Neural crest cell (in vitro differentiated cells): ENCODE measurements around the gene ZNF414. TPM values are rescaled to one million over a fixed set of nuclear protein-coding genes. Genes with fewer than 3 reads are reported as not detected.
A peak's percentile ranks its signal among the peaks of the same experiment; 100 is the strongest.

Source experiments
- DNase-seq: peaks from one replicate; pipeline ENCODE4 v3.0.0; 2021; ENCODE audit warnings: low read depth, mixed read lengths, low spot score
- H3K27ac Mint-ChIP-seq: one replicate; pipeline ENCODE4 v1.8.0; 2021; ENCODE audit warnings: mild to moderate bottlenecking, mixed read lengths; ENCODE audit not compliant: unreplicated experiment
- H3K27me3 Mint-ChIP-seq: 2 replicates; pipeline ENCODE4 v1.8.0; 2021; ENCODE audit warnings: low read depth, mild to moderate bottlenecking, mixed read lengths
- H3K36me3 Mint-ChIP-seq: 2 replicates; pipeline ENCODE4 v1.8.0; 2021; ENCODE audit warnings: low read depth, mild to moderate bottlenecking, mixed read lengths
- H3K4me1 Mint-ChIP-seq: 2 replicates; pipeline ENCODE4 v1.8.0; 2021; ENCODE audit warnings: mixed read lengths
- H3K4me3 Mint-ChIP-seq: one replicate; pipeline ENCODE4 v1.8.0; 2021; ENCODE audit warnings: mild to moderate bottlenecking, mixed read lengths
- H3K9me3 Mint-ChIP-seq: 2 replicates; pipeline ENCODE4 v1.8.0; 2021; ENCODE audit warnings: mixed read lengths
- total RNA-seq: library from RNA; stranded (reverse); gene quantifications from 2 replicates; pipeline ENCODE4 v1.2.1, GENCODE V29; 2021
- TF ChIP-seq, protein P1 (sequence below): fragments of 200-600 bp; sonication (generic); conservative IDR thresholded peaks from 2 replicates; pipeline ENCODE4 v1.5.0; 2021; ENCODE audit warnings: antibody characterized with exemption, mild to moderate bottlenecking

The ZNF414 gene
- total RNA-seq, 1 donor from 2014 or later, result 31.8 TPM

DNA sequence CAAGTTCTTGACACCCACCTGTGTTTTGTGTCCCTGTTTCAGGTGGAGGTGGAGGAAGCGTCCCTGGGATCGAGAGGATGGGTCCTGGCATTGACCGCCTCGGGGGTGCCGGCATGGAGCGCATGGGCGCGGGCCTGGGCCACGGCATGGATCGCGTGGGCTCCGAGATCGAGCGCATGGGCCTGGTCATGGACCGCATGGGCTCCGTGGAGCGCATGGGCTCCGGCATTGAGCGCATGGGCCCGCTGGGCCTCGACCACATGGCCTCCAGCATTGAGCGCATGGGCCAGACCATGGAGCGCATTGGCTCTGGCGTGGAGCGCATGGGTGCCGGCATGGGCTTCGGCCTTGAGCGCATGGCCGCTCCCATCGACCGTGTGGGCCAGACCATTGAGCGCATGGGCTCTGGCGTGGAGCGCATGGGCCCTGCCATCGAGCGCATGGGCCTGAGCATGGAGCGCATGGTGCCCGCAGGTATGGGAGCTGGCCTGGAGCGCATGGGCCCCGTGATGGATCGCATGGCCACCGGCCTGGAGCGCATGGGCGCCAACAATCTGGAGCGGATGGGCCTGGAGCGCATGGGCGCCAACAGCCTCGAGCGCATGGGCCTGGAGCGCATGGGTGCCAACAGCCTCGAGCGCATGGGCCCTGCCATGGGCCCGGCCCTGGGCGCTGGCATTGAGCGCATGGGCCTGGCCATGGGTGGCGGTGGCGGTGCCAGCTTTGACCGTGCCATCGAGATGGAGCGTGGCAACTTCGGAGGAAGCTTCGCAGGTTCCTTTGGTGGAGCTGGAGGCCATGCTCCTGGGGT, 28.2 kb downstream of the ZNF414 start:
- TF ChIP-seq, protein P1, sequence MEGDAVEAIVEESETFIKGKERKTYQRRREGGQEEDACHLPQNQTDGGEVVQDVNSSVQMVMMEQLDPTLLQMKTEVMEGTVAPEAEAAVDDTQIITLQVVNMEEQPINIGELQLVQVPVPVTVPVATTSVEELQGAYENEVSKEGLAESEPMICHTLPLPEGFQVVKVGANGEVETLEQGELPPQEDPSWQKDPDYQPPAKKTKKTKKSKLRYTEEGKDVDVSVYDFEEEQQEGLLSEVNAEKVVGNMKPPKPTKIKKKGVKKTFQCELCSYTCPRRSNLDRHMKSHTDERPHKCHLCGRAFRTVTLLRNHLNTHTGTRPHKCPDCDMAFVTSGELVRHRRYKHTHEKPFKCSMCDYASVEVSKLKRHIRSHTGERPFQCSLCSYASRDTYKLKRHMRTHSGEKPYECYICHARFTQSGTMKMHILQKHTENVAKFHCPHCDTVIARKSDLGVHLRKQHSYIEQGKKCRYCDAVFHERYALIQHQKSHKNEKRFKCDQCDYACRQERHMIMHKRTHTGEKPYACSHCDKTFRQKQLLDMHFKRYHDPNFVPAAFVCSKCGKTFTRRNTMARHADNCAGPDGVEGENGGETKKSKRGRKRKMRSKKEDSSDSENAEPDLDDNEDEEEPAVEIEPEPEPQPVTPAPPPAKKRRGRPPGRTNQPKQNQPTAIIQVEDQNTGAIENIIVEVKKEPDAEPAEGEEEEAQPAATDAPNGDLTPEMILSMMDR, result no peak
- Mint-ChIP-seq H3K27me3 (peaks cover 5% of the 10 kb centered on the region), H3K9me3 (no peaks in the 10 kb centered on the region), H3K4me1 (peaks cover 39% of the 10 kb centered on the region), H3K27ac (peak overlapping the region; percentile 89), H3K4me3 (no peak overlapping the region), H3K36me3 (peaks cover 36% of the 10 kb centered on the region)
- DNase-seq, result no peak

DNA sequence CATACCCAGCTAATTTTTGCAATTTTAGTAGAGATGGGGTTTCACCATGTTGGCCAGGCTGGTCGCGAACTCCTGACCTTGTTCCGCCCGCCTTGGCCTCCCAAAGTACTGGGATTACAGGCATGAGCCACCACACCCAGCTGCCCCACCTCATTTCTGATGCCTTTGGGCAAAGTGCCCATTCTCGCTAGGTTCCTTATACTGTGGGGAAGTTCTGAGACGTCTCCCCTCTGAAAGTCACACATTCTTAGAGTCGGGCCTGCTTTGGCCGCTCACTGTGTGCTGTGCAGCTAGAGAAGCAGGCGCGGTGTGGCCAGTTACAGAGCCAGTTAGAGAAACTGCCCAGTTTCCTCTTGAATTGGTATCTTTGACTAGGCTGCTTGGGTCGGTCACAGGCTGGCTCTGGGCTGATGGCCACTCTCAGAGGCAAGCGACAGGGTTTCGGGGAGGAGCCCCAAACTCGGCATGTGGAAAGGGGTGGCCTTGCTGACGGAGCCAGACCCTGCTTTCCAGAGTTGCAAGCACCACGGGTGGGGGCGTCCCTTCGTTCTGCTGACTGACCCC, 29.6 kb downstream of the ZNF414 start:
- peaks cover 34% of the 10 kb centered on the region for H3K4me1 Mint-ChIP-seq
- H3K4me3 Mint-ChIP-seq, result no peak overlapping the region
- H3K27ac Mint-ChIP-seq, result no peak overlapping the region
- peaks cover 5% of the 10 kb centered on the region for H3K27me3 Mint-ChIP-seq
- TF ChIP-seq, protein P1, result no peak
- H3K9me3 Mint-ChIP-seq, result no peaks in the 10 kb centered on the region
- peaks cover 37% of the 10 kb centered on the region for H3K36me3 Mint-ChIP-seq
- no peak for DNase-seq

DNA sequence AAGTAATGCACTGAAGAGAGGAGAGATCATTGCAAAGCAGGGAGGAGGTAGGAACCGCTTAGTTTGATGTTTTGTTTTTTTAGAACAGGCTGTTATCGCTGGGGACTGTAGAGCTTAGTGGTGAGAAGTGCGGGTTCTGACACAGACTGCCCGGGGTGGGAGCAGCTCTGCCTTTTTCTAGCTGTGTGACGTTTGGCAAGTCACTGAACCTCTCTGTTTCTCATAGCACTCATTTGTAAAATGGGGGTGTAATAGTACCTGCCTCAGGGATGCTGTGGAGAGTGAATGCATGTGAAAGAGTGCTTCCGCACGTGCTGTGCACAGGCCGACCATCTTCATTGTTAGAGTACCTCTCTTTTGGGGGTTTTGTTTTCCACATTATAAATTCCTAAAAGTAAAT, 30.8 kb downstream of the ZNF414 start:
- H3K36me3 Mint-ChIP-seq, result peaks cover 32% of the 10 kb centered on the region
- DNase-seq, result no peak
- H3K4me1 Mint-ChIP-seq, result peaks cover 30% of the 10 kb centered on the region
- no peaks in the 10 kb centered on the region for H3K27me3 Mint-ChIP-seq
- TF ChIP-seq, protein P1, result no peak
- no peak overlapping the region for H3K4me3 Mint-ChIP-seq
- H3K9me3 Mint-ChIP-seq, result no peaks in the 10 kb centered on the region
- peak overlapping the region; percentile 76 for H3K27ac Mint-ChIP-seq

DNA sequence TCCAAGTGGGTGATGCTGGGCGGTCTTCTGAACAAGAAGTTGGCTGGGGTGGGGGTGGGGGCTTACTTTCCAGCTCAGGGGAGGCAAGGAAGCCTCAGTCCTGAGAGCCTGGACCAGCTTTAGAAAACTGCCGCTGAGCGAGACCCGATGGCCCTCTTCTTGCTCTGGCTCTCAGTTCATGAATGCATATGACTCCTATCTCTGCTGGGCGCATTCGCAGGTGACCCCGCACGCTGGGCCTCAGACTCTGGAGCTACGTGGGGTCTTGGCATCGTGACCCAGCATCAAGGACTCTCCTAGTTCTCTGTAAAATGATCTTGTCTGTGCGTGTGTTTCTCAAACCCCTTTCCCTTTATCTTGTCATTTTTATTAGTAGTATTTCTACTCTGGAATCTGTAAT, 31.3 kb downstream of the ZNF414 start:
- TF ChIP-seq, protein P1, result no peak
- Mint-ChIP-seq H3K9me3 (no peaks in the 10 kb centered on the region), H3K4me1 (peaks cover 30% of the 10 kb centered on the region), H3K27me3 (no peaks in the 10 kb centered on the region), H3K4me3 (no peak overlapping the region), H3K36me3 (peaks cover 32% of the 10 kb centered on the region), H3K27ac (peak overlapping the region; percentile 68)
- DNase-seq, result no peak

DNA sequence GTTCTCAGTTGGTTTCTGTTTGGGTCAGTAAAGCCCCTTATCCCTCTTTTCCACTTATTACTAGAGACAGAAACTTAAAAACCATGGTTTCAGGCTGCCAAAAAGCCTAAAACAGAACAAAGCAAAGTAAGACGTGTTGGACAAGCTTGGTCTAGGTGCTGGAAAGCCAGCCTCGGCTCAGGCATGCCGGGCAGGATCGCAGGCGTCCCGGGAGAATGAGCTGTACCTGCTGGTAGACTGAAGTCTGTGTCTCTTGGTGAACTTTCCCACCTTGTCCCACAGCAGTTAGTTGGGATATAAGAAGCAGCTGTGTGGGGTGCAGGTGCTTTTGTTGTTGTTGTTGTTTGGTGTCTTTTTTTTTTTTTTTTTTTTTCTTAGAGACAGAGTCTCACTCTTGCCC, 32.4 kb downstream of the ZNF414 start:
- H3K27ac Mint-ChIP-seq, result peak overlapping the region; percentile 41
- peaks cover 28% of the 10 kb centered on the region for H3K36me3 Mint-ChIP-seq

More for the DNA sequence above, 32.4 kb downstream of the ZNF414 start:
- Mint-ChIP-seq H3K9me3 (no peaks in the 10 kb centered on the region), H3K4me1 (peaks cover 20% of the 10 kb centered on the region), H3K4me3 (peak overlapping the region; percentile 2), H3K27me3 (no peaks in the 10 kb centered on the region)
- DNase-seq, result no peak
- TF ChIP-seq, protein P1, result no peak
